MM.1S (cell line): ENCODE data around the gene RASGEF1C.

Experiments
- DNase-seq: peaks from one replicate; pipeline ENCODE4 v3.0.0-alpha.2; 2015
- H2AFZ ChIP-seq: fragments of 300-600 bp; sonication (generic); 2 replicates; pipeline ENCODE4 v1.6.0; 2016; ENCODE audit warnings: antibody characterized with exemption, low read length
- H3F3A ChIP-seq: fragments of 300-600 bp; sonication (generic); 2 replicates; pipeline ENCODE4 v1.6.1; 2016; ENCODE audit warnings: mild to moderate bottlenecking, antibody characterized with exemption, low read length, moderate library complexity, mixed read lengths; ENCODE audit not compliant: insufficient read depth
- H3K27ac ChIP-seq: fragments of 300-600 bp; sonication (generic); 2 replicates; pipeline ENCODE4 v1.5.1; 2016; ENCODE audit warnings: mild to moderate bottlenecking, low read length
- H3K27me3 ChIP-seq: fragments of 300-600 bp; sonication (generic); replicated peaks from 2 replicates; pipeline ENCODE4 v1.6.0; 2016; ENCODE audit warnings: low read length; ENCODE audit not compliant: insufficient read depth
- H3K36me3 ChIP-seq: fragments of 300-600 bp; sonication (generic); replicated peaks from 2 replicates; pipeline ENCODE4 v1.6.1; 2016; ENCODE audit warnings: mild to moderate bottlenecking, low read length, mixed read lengths; ENCODE audit not compliant: insufficient read depth
- H3K4me1 ChIP-seq: fragments of 300-600 bp; sonication (generic); 2 replicates; pipeline ENCODE4 v1.6.1; 2016; ENCODE audit warnings: low read length, mixed read lengths
- H3K4me2 ChIP-seq: fragments of 300-600 bp; sonication (generic); 2 replicates; pipeline ENCODE4 v1.6.0; 2016; ENCODE audit warnings: low read depth, low read length
- H3K4me3 ChIP-seq: fragments of 300-600 bp; sonication (generic); 2 replicates; pipeline ENCODE4 v1.5.1; 2016; ENCODE audit warnings: low read length, mixed read lengths
- H3K79me2 ChIP-seq: fragments of 300-600 bp; sonication (generic); 2 replicates; pipeline ENCODE4 v1.6.1; 2016; ENCODE audit warnings: mixed run types, low read length, mixed read lengths
- H3K9ac ChIP-seq: fragments of 300-600 bp; sonication (generic); 2 replicates; pipeline ENCODE4 v1.6.1; 2016; ENCODE audit warnings: low read length, mixed read lengths
- H3K9me2 ChIP-seq: fragments of 300-600 bp; sonication (generic); replicated peaks from 2 replicates; pipeline ENCODE4 v1.6.1; 2016; ENCODE audit warnings: mild to moderate bottlenecking, low read length, mixed read lengths; ENCODE audit not compliant: insufficient read depth
- H3K9me3 ChIP-seq: fragments of 300-600 bp; sonication (generic); replicated peaks from 2 replicates; pipeline ENCODE4 v1.6.1; 2016; ENCODE audit warnings: mild to moderate bottlenecking, low read length, mixed read lengths; ENCODE audit not compliant: insufficient read depth
- H4K20me1 ChIP-seq: fragments of 300-600 bp; sonication (generic); 2 replicates; pipeline ENCODE4 v1.6.1; 2016; ENCODE audit warnings: mild to moderate bottlenecking, low read length, moderate library complexity, mixed read lengths; ENCODE audit not compliant: insufficient read depth
- CTCF ChIP-seq: fragments of 300-600 bp; sonication (generic); IDR thresholded peaks from 2 replicates; pipeline ENCODE4 v1.5.1; 2016; ENCODE audit warnings: antibody characterized with exemption, low read length, mixed read lengths
- EZH2 ChIP-seq: fragments of 300-600 bp; sonication (generic); optimal IDR thresholded peaks from 2 replicates; pipeline ENCODE3; 2017; ENCODE audit warnings: low read depth, mild to moderate bottlenecking, antibody characterized with exemption, low read length, mixed read lengths
- EZH2phosphoT487 ChIP-seq: fragments of 300-600 bp; sonication (generic); IDR thresholded peaks from 2 replicates; pipeline ENCODE4 v1.6.1; 2018; ENCODE audit warnings: antibody characterized with exemption, low read length

Gene RASGEF1C

GRCh38 chr5:180138976-180139730 is 69.9 kb downstream of the RASGEF1C start:
- no peak overlapping the region for H3K4me3 ChIP-seq
- H3K27me3 ChIP-seq: peaks cover 13% of the 10 kb centered on the region
- H3K9me2 ChIP-seq: no peaks in the 10 kb centered on the region
- no peaks in the 10 kb centered on the region for H3K36me3 ChIP-seq
- H3K27ac ChIP-seq: no peak overlapping the region
- TF ChIP-seq EZH2phosphoT487 (no peak), EZH2 (no peak), CTCF (no peak)
- DNase-seq: no peak
- no peak overlapping the region for H3K9ac ChIP-seq
- H3K9me3 ChIP-seq: no peaks in the 10 kb centered on the region
- H3K4me2 ChIP-seq: no peak overlapping the region
- H2AFZ ChIP-seq: no peak overlapping the region
- no peaks in the 10 kb centered on the region for H3F3A ChIP-seq
- no peaks in the 10 kb centered on the region for H4K20me1 ChIP-seq
- H3K79me2 ChIP-seq: no peaks in the 10 kb centered on the region
- H3K4me1 ChIP-seq: no peaks in the 10 kb centered on the region

- Histone ChIP-seq H3K4me1 (no peaks in the 10 kb centered on the region), H3K79me2 (no peaks in the 10 kb centered on the region), H2AFZ (no peak overlapping the region), H3K36me3 (no peaks in the 10 kb centered on the region), H3K4me2 (no peak overlapping the region), H3F3A (no peaks in the 10 kb centered on the region), H3K4me3 (no peak overlapping the region), H4K20me1 (no peaks in the 10 kb centered on the region), H3K27me3 (peaks cover 21% of the 10 kb centered on the region), H3K27ac (no peak overlapping the region), H3K9me2 (no peaks in the 10 kb centered on the region), H3K9ac (no peak overlapping the region), H3K9me3 (no peaks in the 10 kb centered on the region)
- TF ChIP-seq EZH2phosphoT487: no peak
- no peak for TF ChIP-seq EZH2
- TF ChIP-seq CTCF: no peak
- DNase-seq: no peak
Measured at GRCh38 chr5:180138214-180138975, 70.6 kb downstream of the RASGEF1C start.

GRCh38 chr5:180137401-180138213 is 71.4 kb downstream of the RASGEF1C start:
- Histone ChIP-seq H3K4me2 (no peak overlapping the region), H3F3A (no peaks in the 10 kb centered on the region), H4K20me1 (no peaks in the 10 kb centered on the region), H3K4me1 (no peaks in the 10 kb centered on the region), H3K9me2 (no peaks in the 10 kb centered on the region), H3K9ac (no peak overlapping the region), H3K36me3 (no peaks in the 10 kb centered on the region), H3K79me2 (no peaks in the 10 kb centered on the region), H3K27me3 (peaks cover 27% of the 10 kb centered on the region), H3K9me3 (no peaks in the 10 kb centered on the region), H3K27ac (no peak overlapping the region), H3K4me3 (no peak overlapping the region), H2AFZ (no peak overlapping the region)
- TF ChIP-seq EZH2phosphoT487: no peak
- no peak for TF ChIP-seq EZH2
- no peak for TF ChIP-seq CTCF
- no peak for DNase-seq
